ENCODE results near the gene GRIN2D. TPM values are rescaled to one million over a fixed set of nuclear protein-coding genes. Genes with fewer than 3 reads are reported as not detected.

Gene GRIN2D
- total RNA-seq, 1 donor from 2014 or later, result 0.95 TPM

DNA sequence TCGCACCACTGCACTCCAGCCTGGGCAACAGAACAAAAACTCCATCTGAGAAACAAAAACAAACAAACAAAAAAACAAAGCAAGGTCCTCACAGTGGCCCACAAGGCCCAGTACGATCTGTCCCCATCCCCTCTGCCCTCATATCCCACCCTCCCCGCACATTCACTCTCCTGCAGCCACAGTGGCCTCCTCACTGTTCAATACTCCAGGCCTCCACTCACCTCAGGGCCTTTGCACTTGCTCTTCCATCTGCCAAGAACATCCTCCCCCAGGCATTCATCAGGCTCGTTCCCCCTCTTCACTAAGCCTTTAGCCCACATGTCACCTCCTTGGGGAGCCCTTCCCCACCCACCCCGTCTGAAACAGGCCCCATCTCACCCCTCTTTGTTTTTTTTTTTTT, 34.3 kb upstream of the GRIN2D start:
- no peak for TF ChIP-seq CTCF (IDR thresholded peaks at IDR 0.05)
- no peak for ATAC-seq
- Histone ChIP-seq H3K27me3 (ENCODE audit: low read depth) (no peaks in the 10 kb centered on the region), H3K27ac (no peak overlapping the region), H3K4me3 (no peak overlapping the region), H3K36me3 (no peaks in the 10 kb centered on the region), H3K4me1 (peaks cover 5% of the 10 kb centered on the region), H3K9me3 (no peaks in the 10 kb centered on the region)
- intact Hi-C loops (cut with DNase I), result no loop called here
- no peak for DNase-seq

GRCh38 chr19:48361912-48362311, 31.6 kb upstream of the GRIN2D start:
- TF ChIP-seq CTCF (IDR thresholded peaks at IDR 0.05), result no peak
- Histone ChIP-seq H3K27ac (no peak overlapping the region), H3K9me3 (no peaks in the 10 kb centered on the region), H3K4me1 (peaks cover 10% of the 10 kb centered on the region), H3K4me3 (no peak overlapping the region), H3K27me3 (ENCODE audit: low read depth) (no peaks in the 10 kb centered on the region), H3K36me3 (no peaks in the 10 kb centered on the region)
- ATAC-seq (no peak), DNase-seq (no peak)
- intact Hi-C loops (cut with DNase I), result no loop called here

- intact Hi-C loops (cut with DNase I), result no loop called here
- Histone ChIP-seq H3K27ac (peak overlapping the region; percentile 97), H3K4me3 (peak overlapping the region; percentile 84), H3K36me3 (no peaks in the 10 kb centered on the region), H3K9me3 (no peaks in the 10 kb centered on the region), H3K27me3 (ENCODE audit: low read depth) (no peaks in the 10 kb centered on the region), H3K4me1 (peaks cover 10% of the 10 kb centered on the region)
- TF ChIP-seq CTCF (IDR thresholded peaks at IDR 0.05), result no peak
- peak; percentile 98 for DNase-seq
- peak; percentile 94 to 95 for ATAC-seq
Measured at GRCh38 chr19:48362716-48363499, 30.6 kb upstream of the GRIN2D start.

DNA sequence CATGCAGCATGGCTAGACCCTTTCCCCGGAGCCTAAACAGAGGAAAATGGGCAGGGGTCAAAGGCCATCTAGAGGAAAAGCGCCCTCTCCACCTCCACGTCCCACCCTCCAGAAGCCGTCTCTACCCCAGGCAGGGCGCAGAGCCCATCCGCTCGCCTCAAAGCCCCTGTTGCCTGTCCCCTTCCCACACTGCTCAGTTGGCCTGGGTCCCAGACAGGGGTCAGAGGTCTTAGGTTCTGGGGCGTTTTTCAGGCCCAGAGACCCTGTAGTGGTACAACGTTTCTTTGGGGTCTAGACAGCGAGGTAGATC, 30.0 kb upstream of the GRIN2D start:
- no peaks in the 10 kb centered on the region for H3K36me3 ChIP-seq
- ATAC-seq, result peak; percentile 16 to 23
- no peaks in the 10 kb centered on the region for H3K9me3 ChIP-seq
- H3K27ac ChIP-seq, result peak overlapping the region; percentile 97
- intact Hi-C loops (cut with DNase I), result no loop called here
- H3K4me3 ChIP-seq, result peak overlapping the region; percentile 84
- TF ChIP-seq CTCF (IDR thresholded peaks at IDR 0.05), result no peak
- peaks cover 10% of the 10 kb centered on the region for H3K4me1 ChIP-seq
- H3K27me3 ChIP-seq (ENCODE audit: low read depth), result no peaks in the 10 kb centered on the region
- no peak for DNase-seq

GRCh38 chr19:48363810-48364597, 29.5 kb upstream of the GRIN2D start, which contains the start of the genes SYNGR4 and TMEM143:
Gene SYNGR4, plus strand, starts transcription at chr19:48364367. Its CDS starts 1,476 bp downstream, at chr19:48365843.
Gene TMEM143, minus strand, starts transcription at chr19:48363940. Its CDS starts 20 bp downstream, at chr19:48363920.
- no peaks in the 10 kb centered on the region for H3K36me3 ChIP-seq
- peak within 1 kb of the TSS; percentile 97 for H3K27ac ChIP-seq
- DNase-seq (peak; percentile 99), ATAC-seq (peak; percentile 95 to 97)
- peaks cover 10% of the 10 kb centered on the region for H3K4me1 ChIP-seq
- peak within 1 kb of the TSS; percentile 84 for H3K4me3 ChIP-seq
- no peaks in the 10 kb centered on the region for H3K9me3 ChIP-seq
- no peaks in the 10 kb centered on the region for H3K27me3 ChIP-seq (ENCODE audit: low read depth)
- intact Hi-C loops (cut with DNase I), result no loop called here
- no peak for TF ChIP-seq CTCF (IDR thresholded peaks at IDR 0.05)
